Heart left ventricle (tissue), 16 donors: ENCODE results near the gene EHD1. TPM values are rescaled to one million over a fixed set of nuclear protein-coding genes. Genes with fewer than 3 reads are reported as not detected.

ENCODE experiments used
- ATAC-seq, 4 donors: fragments of 200-7000 bp; cut with Tn5 transposase; one replicate each; pipeline ENCODE4 v1.9.1; 2020 to 2022; ENCODE audit warnings: moderate library complexity in 4 of 4, mild to moderate bottlenecking in 3 of 4, moderate number of reproducible peaks in 1 of 4
- DNase-seq, 5 donors: peaks; one replicate each; pipeline ENCODE4 v3.0.0-alpha.2; 2020
- H3K27ac ChIP-seq, 12 donors: fragments of 200-600 bp; sonication (generic) in 4 of 12; one replicate each; pipeline versions ENCODE4 v1.5.0 to v1.8.0; 2016 to 2022; ENCODE audit warnings: mild to moderate bottlenecking in 2 of 12
- H3K27me3 ChIP-seq, 9 donors: fragments of 200-600 bp; sonication (generic) in 2 of 9; one replicate each; pipeline versions ENCODE4 v1.5.1 to v1.8.0; 2016 to 2022; ENCODE audit warnings: mild to moderate bottlenecking in 3 of 9
- H3K36me3 ChIP-seq, 9 donors: fragments of 200-600 bp; sonication (generic) in 2 of 9; one replicate each; pipeline versions ENCODE4 v1.5.0 to v1.8.0; 2018 to 2022; ENCODE audit warnings: mild to moderate bottlenecking in 2 of 9
- H3K4me1 ChIP-seq, 12 donors: fragments of 200-600 bp; sonication (generic) in 4 of 12; one replicate each; pipeline versions ENCODE4 v1.5.0 to v1.8.0; 2016 to 2022; ENCODE audit warnings: mild to moderate bottlenecking in 3 of 12
- H3K4me3 ChIP-seq, 12 donors: fragments of 200-600 bp; sonication (generic) in 4 of 12; one replicate each; pipeline versions ENCODE4 v1.5.0 to v1.8.0; 2017 to 2022; ENCODE audit warnings: mild to moderate bottlenecking in 9 of 12, moderate library complexity in 4 of 12
- H3K9me3 ChIP-seq, 12 donors: fragments of 200-600 bp; sonication (generic) in 4 of 12; one replicate each; pipeline versions ENCODE4 v1.5.0 to v1.8.0; 2016 to 2022; ENCODE audit warnings: mild to moderate bottlenecking in 1 of 12
- POLR2A ChIP-seq, 2 donors: fragments of 450-650 bp; IDR thresholded peaks; one replicate each; pipeline ENCODE4 v1.6.1; 2017; ENCODE audit warnings: antibody characterized with exemption in 2 of 2, mild to moderate bottlenecking in 2 of 2, moderate library complexity in 2 of 2
- WGBS, 4 donors: extraction: QIAGEN DNeasy Blood & Tissue Kit in 2 of 4; methylation state at CpG; one replicate each; pipeline versions ENCODE4 v1.1.5 to v1.1.7; 2013 to 2018; 5-methylcytosine and 5-hydroxymethylcytosine counted together
- intact Hi-C, 10 donors: fragments of 100-400 bp; cut with DNase I; formaldehyde crosslinking; loops; one replicate each; pipeline versions ENCODE4 v1.11.1 to v1.14.2; 2022
- polyA plus RNA-seq, 2 donors: library from polyadenylated mRNA; stranded (reverse); fragments of 200-250 nt; gene quantifications; one replicate each; pipeline ENCODE4 v1.2.3, GENCODE V29; 2013
- total RNA-seq, 9 donors: library from RNA; depleted of rRNA in 2 of 9; stranded (reverse); fragments of >200 nt in 2 of 9; fragmentation: NEBNext Ultra II Directional in 3 of 9; extraction: Animal tissue kit (Norgen Biotek cat#: 25700) in 3 of 9; gene quantifications; one replicate each; pipeline versions ENCODE4 v1.1.0 to v1.2.4, GENCODE V29; 2016 to 2023
- TF ChIP-seq, protein P1 (sequence below), 12 donors: fragments of 200-600 bp; sonication (generic) in 4 of 12; IDR thresholded peaks; one replicate each; pipeline versions ENCODE4 v1.5.0 to v1.8.0; 2018 to 2022; ENCODE audit warnings: antibody characterized with exemption in 12 of 12, mild to moderate bottlenecking in 5 of 12
- donor health status: ischemic (EF 13 %, LVEDD 7.1; RV severe dilation, severe dysfunction).
- donor health status: healthy with polysubstance abuse.
- donor health status: DM: no; HTN: yes; CAD: no.
- donor health status: DM: no; HTN: no; CAD: no.
- donor health status: ischemic (EF 25% LVEDD 6.9; RV normal size, moderate dysfunction).
- donor health status: ischemic (EF 25% LVEDD 5.7; RV mildly dilated, moderate dysfunction).
- donor health status: healthy.
- donor health status: DM: yes; HTN: yes; CAD: no.
- donor health status: ischemic (EF 35%, LVEDD 5.7; RV mildly dilated, moderate dysfunction).
- donor health status: nonischemic (EF 11% LVEDD 7.7; RV severe dilation, severe dysfunction).
- donor health status: DM: yes; HTN: yes; CAD: no.
- donor health status: PGD.
- donor health status: ischemic (EF 29% LVEDD 5.4; RV normal size, mild dysfunction).
- donor health status: nonischemic (EF 23%, LVEDD 6.1; RV moderate dilation, normal function).

EHD1 gene
- total and polyA plus RNA-seq, 11 donors: 27.9 to 102 (median 58.0) TPM

DNA sequence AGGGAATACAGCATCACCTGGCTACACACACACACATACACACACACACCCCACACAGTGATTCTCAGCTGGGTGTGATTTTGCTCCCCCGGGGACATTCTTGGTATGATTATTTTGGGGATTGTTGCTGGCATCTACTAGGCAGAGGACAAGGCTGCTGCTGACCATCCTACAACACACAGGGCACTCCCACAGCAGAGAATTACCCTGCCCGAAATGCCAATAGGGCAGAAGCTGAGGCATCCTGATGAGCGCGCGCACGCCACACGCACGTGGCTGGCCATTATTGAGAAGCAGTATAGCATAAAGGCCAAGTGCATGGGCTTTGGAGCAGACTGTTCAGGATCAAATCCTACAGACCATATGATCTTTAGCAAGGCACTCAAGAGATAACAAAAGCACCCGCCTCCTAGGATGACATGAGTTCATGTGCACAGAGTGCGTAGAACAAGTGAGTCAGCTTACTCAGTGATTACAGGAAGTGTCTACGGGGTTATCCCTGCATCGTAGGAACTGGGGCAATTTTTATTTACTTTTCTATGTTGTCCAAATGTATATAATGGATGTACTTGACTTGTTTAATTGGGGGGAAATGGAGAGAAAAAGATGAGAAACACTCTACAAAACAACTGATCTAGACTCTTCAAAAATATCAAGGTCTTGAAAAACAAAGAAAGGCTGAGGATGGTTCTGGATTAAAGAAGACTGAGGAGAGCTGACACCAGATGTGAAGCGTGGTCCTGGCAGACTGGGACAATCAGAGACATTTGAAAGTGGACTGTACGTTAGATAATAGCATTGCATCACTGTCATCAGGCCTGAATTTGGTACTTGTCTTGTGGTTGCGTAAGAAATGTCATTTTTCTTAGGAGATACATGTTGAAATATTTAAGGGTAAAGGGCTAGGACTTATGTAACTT is 7.2 kb upstream of the EHD1 start:
- DNase-seq (no peak), ATAC-seq (no peak)
- Histone ChIP-seq H3K9me3 (no peaks in the 10 kb centered on the region), H3K4me3 (no peak overlapping the region), H3K36me3 (no peaks in the 10 kb centered on the region), H3K27ac (peak overlapping the region in 1 of 12 donors; percentile 48), H3K27me3 (no peaks in the 10 kb centered on the region), H3K4me1 (peaks cover 0 to 42% (median 16%) of the 10 kb centered on the region in 12 donors)
- TF ChIP-seq POLR2A (IDR thresholded peaks at IDR 0.05): no peak
- TF ChIP-seq, protein P1, sequence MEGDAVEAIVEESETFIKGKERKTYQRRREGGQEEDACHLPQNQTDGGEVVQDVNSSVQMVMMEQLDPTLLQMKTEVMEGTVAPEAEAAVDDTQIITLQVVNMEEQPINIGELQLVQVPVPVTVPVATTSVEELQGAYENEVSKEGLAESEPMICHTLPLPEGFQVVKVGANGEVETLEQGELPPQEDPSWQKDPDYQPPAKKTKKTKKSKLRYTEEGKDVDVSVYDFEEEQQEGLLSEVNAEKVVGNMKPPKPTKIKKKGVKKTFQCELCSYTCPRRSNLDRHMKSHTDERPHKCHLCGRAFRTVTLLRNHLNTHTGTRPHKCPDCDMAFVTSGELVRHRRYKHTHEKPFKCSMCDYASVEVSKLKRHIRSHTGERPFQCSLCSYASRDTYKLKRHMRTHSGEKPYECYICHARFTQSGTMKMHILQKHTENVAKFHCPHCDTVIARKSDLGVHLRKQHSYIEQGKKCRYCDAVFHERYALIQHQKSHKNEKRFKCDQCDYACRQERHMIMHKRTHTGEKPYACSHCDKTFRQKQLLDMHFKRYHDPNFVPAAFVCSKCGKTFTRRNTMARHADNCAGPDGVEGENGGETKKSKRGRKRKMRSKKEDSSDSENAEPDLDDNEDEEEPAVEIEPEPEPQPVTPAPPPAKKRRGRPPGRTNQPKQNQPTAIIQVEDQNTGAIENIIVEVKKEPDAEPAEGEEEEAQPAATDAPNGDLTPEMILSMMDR (IDR thresholded peaks at IDR 0.05): no peak
- intact Hi-C loops: no loop called here
- 78 to 84% (median 82%) methylated on average over 14 to 15 of the region's 15 CpGs for WGBS, 4 donors

DNA sequence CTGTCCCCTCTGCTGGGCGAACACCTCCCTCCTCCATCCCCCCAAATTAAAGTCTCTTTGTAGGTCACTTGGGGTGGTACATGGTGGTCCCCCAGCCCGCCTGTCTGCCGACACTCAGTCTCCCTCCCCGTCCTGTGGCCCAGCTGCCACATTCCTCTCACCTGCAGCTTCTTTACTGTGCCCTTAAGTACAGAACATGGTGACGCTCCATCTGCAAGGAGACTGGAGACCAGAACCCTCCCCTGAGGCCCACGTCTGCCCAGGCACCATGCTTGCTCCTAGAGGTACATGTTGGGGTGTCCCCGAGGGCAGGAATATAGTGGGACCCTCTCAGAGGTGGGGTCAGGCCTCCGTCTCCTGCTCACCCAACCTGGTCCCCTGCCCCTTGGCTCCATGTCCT is 5.6 kb upstream of the EHD1 start:
- H3K27ac ChIP-seq: peak overlapping the region in 1 of 12 donors; percentile 19
- intact Hi-C loops: no loop called here

DNA sequence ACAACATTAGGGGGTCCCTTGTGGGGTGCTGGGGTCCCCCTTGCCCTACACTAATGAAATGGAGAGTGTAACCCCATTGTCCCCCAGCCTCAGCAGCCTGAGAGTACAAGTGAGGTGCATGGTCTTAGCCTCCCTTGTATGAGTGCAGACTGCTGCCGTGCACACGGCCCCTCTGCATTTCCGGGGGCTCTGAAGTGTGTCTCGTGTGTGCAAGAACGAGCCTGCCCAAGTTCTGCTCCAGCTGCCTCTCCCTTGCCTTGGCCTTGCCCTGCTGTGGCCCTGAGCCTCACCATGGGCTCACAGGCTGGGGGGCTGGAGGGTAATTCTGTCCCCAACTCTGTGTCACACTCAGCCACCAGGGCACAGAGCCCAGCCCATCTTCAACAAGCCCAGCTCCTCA is 5.2 kb upstream of the EHD1 start:
- 83 to 92% (median 86%) methylated on average over 4 to 5 of the region's 5 CpGs; no CpG with 5 or more reads in 1 of the 4 donors for WGBS, 4 donors
- Histone ChIP-seq H3K9me3 (no peaks in the 10 kb centered on the region), H3K36me3 (no peaks in the 10 kb centered on the region), H3K27ac (peak overlapping the region in 2 of 12 donors; percentile 24 to 46), H3K4me3 (no peak overlapping the region), H3K4me1 (peaks cover 0 to 58% (median 29%) of the 10 kb centered on the region in 12 donors), H3K27me3 (no peaks in the 10 kb centered on the region)
- peak in 1 of 5 donors; percentile 48 for DNase-seq
- TF ChIP-seq POLR2A (IDR thresholded peaks at IDR 0.05): no peak
- intact Hi-C loops: no loop called here
- ATAC-seq: no peak

More for the DNA sequence above, 5.6 kb upstream of the EHD1 start:
- 90 to 95% (median 93%) methylated on average over 8 of the region's 8 CpGs for WGBS, 4 donors
- Histone ChIP-seq H3K27me3 (no peaks in the 10 kb centered on the region), H3K9me3 (no peaks in the 10 kb centered on the region), H3K4me3 (no peak overlapping the region), H3K36me3 (no peaks in the 10 kb centered on the region), H3K4me1 (peaks cover 0 to 58% (median 30%) of the 10 kb centered on the region in 12 donors)
- ATAC-seq (no peak), DNase-seq (no peak)
- TF ChIP-seq POLR2A (IDR thresholded peaks at IDR 0.05): no peak
- TF ChIP-seq, protein P1 (IDR thresholded peaks at IDR 0.05): no peak

DNA sequence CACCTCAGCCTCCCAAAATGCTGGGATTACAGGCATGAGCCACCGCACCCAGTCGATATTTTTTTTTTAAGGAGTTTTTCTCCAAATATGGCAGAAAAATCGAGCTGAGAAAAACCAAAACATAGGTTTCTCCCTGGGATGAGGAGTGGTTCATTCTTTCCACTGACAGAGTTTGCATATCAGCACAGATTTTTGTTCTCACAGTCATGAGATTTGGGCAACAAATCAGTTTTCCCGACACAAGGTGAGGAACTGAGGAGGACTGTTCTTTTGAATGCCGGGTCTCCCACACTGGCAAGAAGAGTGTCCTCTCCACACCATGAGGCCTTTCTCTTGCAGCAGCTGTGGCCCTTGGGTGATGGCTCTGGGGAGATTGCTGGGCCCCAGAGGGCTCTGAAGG is 3.8 kb upstream of the EHD1 start:
- TF ChIP-seq, protein P1 (IDR thresholded peaks at IDR 0.05): no peak
- TF ChIP-seq POLR2A (IDR thresholded peaks at IDR 0.05): no peak
- Histone ChIP-seq H3K4me1 (peaks cover 0 to 47% (median 22%) of the 10 kb centered on the region in 12 donors), H3K27ac (peak overlapping the region in 8 of 12 donors; percentile 2 to 88 (median 39)), H3K9me3 (no peaks in the 10 kb centered on the region), H3K27me3 (no peaks in the 10 kb centered on the region), H3K36me3 (no peaks in the 10 kb centered on the region), H3K4me3 (no peak overlapping the region)
- 72 to 79% (median 74%) methylated on average over 5 of the region's 5 CpGs for WGBS, 4 donors
- DNase-seq (peak in 1 of 5 donors; percentile 51), ATAC-seq (no peak)
- intact Hi-C loops: no loop called here
